HEK293T (cell line): ENCODE data around the gene LRBA.

Experiments
- CTCF ChIA-PET: fragments of 350-600 bp; formaldehyde crosslinking; extraction: SDS; loops from one replicate; lab custom pipeline; 2021; ENCODE audit warnings: antibody characterized with exemption, inconsistent platforms; lab: Yijun Ruan, JAX
- POLR2A ChIA-PET: fragments of 350-600 bp; formaldehyde crosslinking; extraction: SDS; loops from one replicate; lab custom pipeline; 2020; ENCODE audit warnings: antibody characterized with exemption, inconsistent platforms; lab: Yijun Ruan, JAX
- DNase-seq: peaks from one replicate; pipeline ENCODE4 v3.0.0; 2012; ENCODE audit warnings: mixed read lengths; ENCODE audit errors: extremely low spot score
- ARNT ChIP-seq: fragments of 450-650 bp; IDR thresholded peaks from 2 replicates; pipeline ENCODE4 v1.6.1; 2017; ENCODE audit warnings: mild to moderate bottlenecking
- BHLHE40 ChIP-seq: fragments of 450-650 bp; IDR thresholded peaks from 2 replicates; pipeline ENCODE4 v1.6.1; 2016; ENCODE audit warnings: mild to moderate bottlenecking, moderate library complexity, borderline replicate concordance
- CTBP1 ChIP-seq: fragments of 450-650 bp; IDR thresholded peaks from 2 replicates; pipeline ENCODE4 v1.6.1; 2016; ENCODE audit warnings: borderline replicate concordance
- ELF4 ChIP-seq: fragments of 450-650 bp; IDR thresholded peaks from 2 replicates; pipeline ENCODE4 v1.6.1; 2017; ENCODE audit warnings: antibody characterized with exemption
- FOXA1 ChIP-seq: fragments of 450-650 bp; IDR thresholded peaks from 2 replicates; pipeline ENCODE4 v1.6.1; 2016; ENCODE audit warnings: mild to moderate bottlenecking
- FOXK2 ChIP-seq: fragments of 450-650 bp; IDR thresholded peaks from 2 replicates; pipeline ENCODE4 v1.6.1; 2016; ENCODE audit warnings: mild to moderate bottlenecking
- FOXM1 ChIP-seq: fragments of 450-650 bp; IDR thresholded peaks from 2 replicates; pipeline ENCODE4 v1.6.1; 2017; ENCODE audit warnings: mild to moderate bottlenecking, borderline replicate concordance
- HDGF ChIP-seq: fragments of 450-650 bp; IDR thresholded peaks from 2 replicates; pipeline ENCODE4 v1.6.1; 2017; ENCODE audit warnings: antibody characterized with exemption, borderline replicate concordance
- L3MBTL2 ChIP-seq: fragments of 450-650 bp; conservative IDR thresholded peaks from 2 replicates; pipeline ENCODE4 v1.6.1; 2016; ENCODE audit warnings: mild to moderate bottlenecking
- LEF1 ChIP-seq: fragments of 450-650 bp; IDR thresholded peaks from 2 replicates; pipeline ENCODE4 v1.6.1; 2017; ENCODE audit warnings: mild to moderate bottlenecking, borderline replicate concordance
- NFRKB ChIP-seq: fragments of 450-650 bp; IDR thresholded peaks from 2 replicates; pipeline ENCODE4 v1.6.1; 2016; ENCODE audit warnings: mild to moderate bottlenecking, moderate library complexity
- SP1 ChIP-seq: fragments of 450-650 bp; IDR thresholded peaks from 2 replicates; pipeline ENCODE4 v1.6.1; 2017
- SUZ12 ChIP-seq: fragments of 450-650 bp; IDR thresholded peaks from 2 replicates; pipeline ENCODE4 v1.6.1; 2016; ENCODE audit warnings: mild to moderate bottlenecking
- TARDBP ChIP-seq: fragments of 450-650 bp; IDR thresholded peaks from 2 replicates; pipeline ENCODE4 v1.6.1; 2016
- ZNF384 ChIP-seq: fragments of 450-650 bp; IDR thresholded peaks from 2 replicates; pipeline ENCODE4 v1.6.1; 2016
- TF ChIP-seq, protein P1 (sequence below): fragments of 450-650 bp; IDR thresholded peaks from 2 replicates; pipeline ENCODE4 v1.6.1; 2016

LRBA gene

DNA sequence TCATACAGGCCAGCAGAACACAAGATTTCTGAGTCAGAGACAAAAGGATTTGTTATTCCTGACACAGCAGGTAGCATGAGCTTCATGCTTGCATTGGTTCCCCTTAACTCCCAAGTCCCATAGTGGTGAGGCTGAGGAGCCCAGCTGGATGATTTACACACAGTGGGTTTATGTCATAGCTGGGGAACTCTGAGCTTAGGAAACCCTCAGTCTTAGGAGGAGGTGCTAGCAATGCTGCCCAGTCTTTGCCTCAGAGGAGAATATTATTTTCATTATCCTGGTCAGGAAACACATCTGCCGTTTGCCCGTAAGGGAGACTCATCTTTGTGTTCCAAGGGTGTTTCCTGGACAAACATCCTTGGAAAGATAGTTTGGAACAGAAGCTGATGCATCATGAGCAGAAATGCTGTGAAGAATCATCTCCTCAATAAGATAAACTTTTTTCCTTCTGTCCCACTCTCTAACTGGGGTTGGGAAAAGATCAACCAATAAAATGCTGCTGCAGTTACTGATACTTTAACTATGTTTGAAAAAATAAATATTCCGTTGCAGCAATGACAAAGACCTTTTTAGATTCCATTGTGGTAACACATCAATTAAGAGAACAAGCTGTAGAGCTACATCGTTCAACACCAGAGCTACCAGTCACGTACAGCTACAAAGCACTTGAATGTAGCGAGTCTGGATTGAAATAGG, 790.0 kb downstream of the LRBA start:
- POLR2A ChIA-PET = no interaction called here
- CTCF ChIA-PET = no interaction called here
- TF ChIP-seq, protein P1, sequence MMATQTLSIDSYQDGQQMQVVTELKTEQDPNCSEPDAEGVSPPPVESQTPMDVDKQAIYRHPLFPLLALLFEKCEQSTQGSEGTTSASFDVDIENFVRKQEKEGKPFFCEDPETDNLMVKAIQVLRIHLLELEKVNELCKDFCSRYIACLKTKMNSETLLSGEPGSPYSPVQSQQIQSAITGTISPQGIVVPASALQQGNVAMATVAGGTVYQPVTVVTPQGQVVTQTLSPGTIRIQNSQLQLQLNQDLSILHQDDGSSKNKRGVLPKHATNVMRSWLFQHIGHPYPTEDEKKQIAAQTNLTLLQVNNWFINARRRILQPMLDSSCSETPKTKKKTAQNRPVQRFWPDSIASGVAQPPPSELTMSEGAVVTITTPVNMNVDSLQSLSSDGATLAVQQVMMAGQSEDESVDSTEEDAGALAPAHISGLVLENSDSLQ = peak; percentile 32; the same call in 1 of the 2 replicates
- no peak for TF ChIP-seq ARNT
- no peak for DNase-seq

DNA sequence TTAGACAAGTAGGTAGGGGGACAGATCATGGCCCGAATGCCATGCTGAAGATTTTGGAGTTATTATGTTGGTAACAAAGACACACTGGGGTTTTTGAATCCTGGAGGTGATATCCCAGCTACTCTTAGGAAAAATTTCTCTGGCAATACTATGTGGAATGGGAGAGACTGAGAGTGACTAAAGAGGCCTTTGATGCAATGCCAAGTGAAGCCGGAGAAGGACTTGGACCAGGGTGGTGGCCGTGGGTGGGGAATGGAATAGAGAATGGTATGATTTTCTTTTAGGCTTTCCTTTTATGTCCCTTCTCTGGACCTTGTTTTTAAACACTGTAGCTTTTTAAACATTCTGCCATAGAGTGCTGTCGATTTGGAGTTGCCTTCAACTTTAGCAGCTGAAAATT, 795.2 kb downstream of the LRBA start:
- TF ChIP-seq SP1 = no peak
- TF ChIP-seq ARNT = no peak
- no peak for TF ChIP-seq ZNF384
- TF ChIP-seq TARDBP = no peak
- TF ChIP-seq FOXK2 = no peak
- TF ChIP-seq FOXM1 = no peak
- TF ChIP-seq ELF4 = no peak
- no peak for TF ChIP-seq CTBP1
- no peak for TF ChIP-seq SUZ12
- no peak for TF ChIP-seq FOXA1
- TF ChIP-seq, protein P1 = no peak
- TF ChIP-seq NFRKB = no peak
- TF ChIP-seq HDGF = no peak
- TF ChIP-seq LEF1 = no peak
- no peak for TF ChIP-seq L3MBTL2
- TF ChIP-seq BHLHE40 = no peak
- ChIA-PET POLR2A (no interaction called here), CTCF (no interaction called here)
- DNase-seq = no peak

DNA sequence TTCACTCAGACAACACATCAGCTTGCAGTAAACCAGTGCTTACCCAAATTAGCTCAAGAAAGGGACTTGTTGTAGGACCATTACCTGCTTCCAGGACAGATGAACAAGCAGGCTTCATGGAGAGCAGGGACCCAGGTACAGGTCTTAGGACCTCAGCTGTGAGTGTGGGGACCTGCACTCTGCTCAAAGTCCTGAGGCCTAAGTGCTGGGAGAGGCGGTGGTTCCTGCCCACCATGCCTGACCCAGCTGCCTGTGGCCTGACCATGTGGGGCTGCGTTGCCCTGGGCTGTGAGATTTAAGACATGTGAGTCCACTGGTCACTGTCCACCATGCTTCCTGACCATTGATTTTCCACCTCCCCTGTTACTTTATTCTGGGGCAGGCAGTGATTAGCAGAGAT, 796.6 kb downstream of the LRBA start:
- CTCF ChIA-PET = interaction anchor here (2.2 kb wide), 1 partner anchor 24 kb away, joined by 8 read pairs; no protein-coding TSS in a partner anchor
- no peak for DNase-seq
- TF ChIP-seq L3MBTL2 (no peak), FOXK2 (no peak)
- POLR2A ChIA-PET = no interaction called here

DNA sequence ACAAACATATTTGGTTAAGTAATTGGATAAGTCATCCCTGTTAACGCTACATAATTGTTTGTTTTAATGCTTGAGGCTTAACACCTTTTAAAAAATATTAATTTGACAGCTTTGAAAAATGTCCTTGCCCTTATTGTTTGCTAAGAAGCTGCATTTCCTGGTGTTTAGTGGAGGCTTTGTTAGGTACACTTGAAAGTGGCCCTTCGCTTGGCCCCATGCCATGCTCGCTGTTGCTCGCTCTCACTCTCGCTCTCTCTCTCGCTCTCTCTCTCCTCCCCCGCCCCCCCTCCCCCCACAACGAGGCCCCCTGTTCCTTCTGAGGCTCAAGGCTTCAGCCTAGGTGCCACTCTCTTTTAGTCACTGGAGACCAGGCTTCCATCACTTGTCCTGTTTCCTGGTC, 797.3 kb downstream of the LRBA start:
- ChIA-PET POLR2A (no interaction called here), CTCF (interaction anchor here (0.7 to 2.2 kb wide), 6 partner anchors 9 to 234 kb away, joined by 3 to 8 read pairs (median 4); no protein-coding TSS in a partner anchor)
- DNase-seq = no peak
- no peak for TF ChIP-seq NFRKB
- TF ChIP-seq TARDBP = no peak
- no peak for TF ChIP-seq ARNT
- TF ChIP-seq SP1 = no peak
- TF ChIP-seq FOXA1 = no peak
- TF ChIP-seq HDGF = no peak
- TF ChIP-seq CTBP1 = no peak
- no peak for TF ChIP-seq LEF1
- TF ChIP-seq SUZ12 = no peak
- no peak for TF ChIP-seq ZNF384

DNA sequence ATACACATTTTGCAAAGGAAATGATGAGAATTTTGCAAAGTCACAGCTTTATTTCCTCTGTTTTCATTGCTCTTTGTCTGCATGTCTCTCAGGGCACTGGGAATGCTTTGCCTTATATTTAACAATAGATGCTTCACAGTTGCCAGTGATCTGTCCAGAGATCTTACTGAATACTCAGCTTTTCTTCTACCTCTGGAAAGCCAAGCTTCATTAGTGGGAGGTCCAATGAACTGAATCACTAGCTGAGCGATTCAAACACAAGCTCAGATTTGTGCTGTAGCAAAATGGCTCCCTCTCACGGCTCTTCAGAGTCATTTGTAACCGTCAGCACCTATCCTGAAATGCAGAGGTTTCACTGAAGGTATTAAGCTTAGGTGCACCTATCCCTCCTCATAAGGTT, 797.9 kb downstream of the LRBA start:
- ChIA-PET CTCF (interaction anchor here (0.6 to 2.2 kb wide), 8 partner anchors 8 to 234 kb away, joined by 3 to 8 read pairs (median 3); no protein-coding TSS in a partner anchor), POLR2A (no interaction called here)
- no peak for TF ChIP-seq SP1
- no peak for TF ChIP-seq FOXA1
- TF ChIP-seq L3MBTL2 = no peak
- TF ChIP-seq, protein P1 = no peak
- TF ChIP-seq CTBP1 = no peak
- no peak for TF ChIP-seq FOXM1
- no peak for TF ChIP-seq BHLHE40
- no peak for TF ChIP-seq TARDBP
- TF ChIP-seq SUZ12 = no peak
- no peak for TF ChIP-seq ARNT
- no peak for TF ChIP-seq FOXK2
- TF ChIP-seq NFRKB = no peak
- no peak for TF ChIP-seq LEF1
- no peak for TF ChIP-seq HDGF
- TF ChIP-seq ZNF384 = no peak
- TF ChIP-seq ELF4 = no peak
- no peak for DNase-seq

DNA sequence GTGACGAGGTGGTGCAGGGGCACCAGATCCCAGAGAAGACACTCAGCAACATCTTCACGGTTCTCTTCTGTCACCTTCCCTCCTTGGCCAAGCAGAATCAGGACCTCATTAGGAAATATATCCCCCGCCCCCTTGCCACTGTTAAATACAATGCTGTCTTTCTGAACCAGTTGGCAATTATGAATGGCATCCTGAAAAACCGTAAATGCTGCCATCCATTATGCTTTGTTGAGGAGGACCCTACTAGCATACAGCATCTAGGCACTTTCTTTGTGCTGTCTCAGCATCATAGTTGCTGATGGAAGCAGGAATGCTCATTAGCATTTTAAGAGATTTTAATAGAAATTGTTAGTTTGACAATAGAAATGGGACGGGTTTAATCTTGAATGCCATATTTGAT, 798.4 kb downstream of the LRBA start:
- POLR2A ChIA-PET = no interaction called here
- CTCF ChIA-PET = interaction anchor here (0.6 to 2.2 kb wide), 6 partner anchors 16 to 233 kb away, joined by 3 to 8 read pairs (median 3); no protein-coding TSS in a partner anchor
- no peak for TF ChIP-seq CTBP1
- TF ChIP-seq SP1 = no peak
- TF ChIP-seq, protein P1 = no peak
- no peak for TF ChIP-seq SUZ12
- no peak for TF ChIP-seq LEF1
- no peak for TF ChIP-seq TARDBP
- TF ChIP-seq ARNT = no peak
- no peak for TF ChIP-seq L3MBTL2
- no peak for TF ChIP-seq HDGF
- no peak for TF ChIP-seq FOXM1
- no peak for TF ChIP-seq NFRKB
- TF ChIP-seq ZNF384 = no peak
- no peak for TF ChIP-seq ELF4
- no peak for TF ChIP-seq BHLHE40
- no peak for TF ChIP-seq FOXA1
- TF ChIP-seq FOXK2 = no peak
- DNase-seq = no peak
